ENCODE data around the gene SPAG4. TPM values are rescaled to one million over a fixed set of nuclear protein-coding genes. Genes with fewer than 3 reads are reported as not detected.
A peak's percentile ranks its signal among the peaks of the same experiment; 100 is the strongest.

Gene SPAG4
- total RNA-seq, 2 experiments from 2014 or later = 6.5 to 6.9 TPM

DNA sequence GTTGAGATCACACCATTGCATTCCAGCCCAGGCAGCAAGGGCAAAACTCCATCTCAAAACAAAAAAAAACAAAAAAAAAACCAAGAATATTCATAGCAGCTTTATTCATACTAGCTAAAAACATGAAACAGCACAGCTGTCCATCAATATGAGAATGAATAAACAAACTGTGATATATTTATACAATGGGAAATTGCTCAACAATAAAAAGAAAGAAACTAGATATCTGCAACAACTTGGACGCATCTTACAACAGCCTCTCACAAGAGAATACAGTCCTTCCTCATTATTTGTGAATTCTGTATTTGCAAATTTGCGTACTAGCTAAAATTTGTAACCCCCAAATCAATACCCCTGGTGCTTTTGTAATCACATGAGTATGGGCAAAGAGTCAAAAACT lies 28.2 kb upstream of the SPAG4 start:
- H3K27ac Mint-ChIP-seq = no peak overlapping the region
- ChIA-PET CTCF (interaction anchor here (0.7 kb wide), 2 partner anchors 36 to 214 kb away, joined by 3 read pairs; no protein-coding TSS in a partner anchor), POLR2A (no interaction called here)
- H3K27me3 Mint-ChIP-seq = peaks cover 2% of the 10 kb centered on the region
- no peaks in the 10 kb centered on the region for H3K4me1 Mint-ChIP-seq
- no peaks in the 10 kb centered on the region for H3K36me3 Mint-ChIP-seq (ENCODE audit: low read depth)
- no peaks in the 10 kb centered on the region for H3K9me3 Mint-ChIP-seq
- H3K4me3 Mint-ChIP-seq = no peak overlapping the region
- no peak for DNase-seq

DNA sequence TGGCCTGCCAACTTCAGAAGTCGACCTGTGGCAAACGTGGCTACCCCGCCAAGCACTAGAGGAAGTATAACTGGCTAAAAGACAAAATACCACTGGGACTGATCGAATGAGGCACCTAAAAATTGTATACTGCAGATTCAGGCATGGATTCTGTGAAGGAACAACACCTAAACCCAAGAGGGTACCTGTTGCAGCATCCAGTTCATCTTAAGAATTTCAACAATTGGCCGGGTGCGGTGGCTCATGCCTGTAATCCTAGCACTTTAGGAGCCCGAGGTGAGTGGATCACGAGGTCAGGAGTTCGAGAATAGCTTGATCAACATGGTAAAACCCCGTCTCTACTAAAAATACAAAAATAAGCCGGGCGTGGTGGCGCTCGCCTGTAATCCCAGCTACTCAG lies 27.2 kb upstream of the SPAG4 start:
- CTCF ChIA-PET = interaction anchor here (1.1 kb wide), 1 partner anchor 13 kb away, joined by 3 read pairs; no protein-coding TSS in a partner anchor
- Mint-ChIP-seq H3K36me3 (ENCODE audit: low read depth) (no peaks in the 10 kb centered on the region), H3K9me3 (no peaks in the 10 kb centered on the region), H3K27me3 (peaks cover 2% of the 10 kb centered on the region), H3K4me1 (no peaks in the 10 kb centered on the region), H3K4me3 (no peak overlapping the region), H3K27ac (no peak overlapping the region)
- DNase-seq = no peak
- POLR2A ChIA-PET = no interaction called here

DNA sequence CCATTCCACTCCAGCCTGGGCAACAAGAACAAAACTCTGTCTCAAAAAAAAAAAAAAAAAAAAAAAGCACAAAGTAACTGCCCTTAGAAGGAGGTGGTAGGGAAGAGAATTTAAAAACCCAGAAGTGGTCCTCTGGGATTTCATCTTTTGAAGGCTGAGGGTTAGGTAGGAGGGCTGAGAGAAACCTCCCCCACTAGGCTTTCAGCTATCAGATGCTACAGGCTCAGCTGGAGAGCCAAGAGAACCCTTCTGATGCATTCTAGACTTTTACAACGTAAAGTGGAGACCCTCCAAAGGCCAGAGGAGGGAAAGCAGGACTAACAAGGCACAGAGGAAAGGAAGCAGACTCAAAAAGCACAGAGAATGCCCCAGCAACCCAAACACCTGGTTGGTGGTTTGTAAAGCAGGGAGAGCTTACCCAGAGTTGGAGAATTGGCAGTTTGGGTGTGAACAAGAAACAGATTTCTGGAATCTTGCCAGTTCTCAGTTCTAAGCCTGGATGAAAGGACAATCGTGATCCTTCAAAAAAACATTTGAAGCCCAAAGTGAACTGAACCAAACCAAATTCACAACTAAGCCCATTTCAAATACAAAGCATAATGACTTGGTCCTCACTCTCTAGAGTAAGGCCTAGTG lies 23.2 kb upstream of the SPAG4 start:
- POLR2A ChIA-PET = interaction anchor here (0.7 kb wide), 1 partner anchor 925 kb away, joined by 3 read pairs; no protein-coding TSS in a partner anchor

DNA sequence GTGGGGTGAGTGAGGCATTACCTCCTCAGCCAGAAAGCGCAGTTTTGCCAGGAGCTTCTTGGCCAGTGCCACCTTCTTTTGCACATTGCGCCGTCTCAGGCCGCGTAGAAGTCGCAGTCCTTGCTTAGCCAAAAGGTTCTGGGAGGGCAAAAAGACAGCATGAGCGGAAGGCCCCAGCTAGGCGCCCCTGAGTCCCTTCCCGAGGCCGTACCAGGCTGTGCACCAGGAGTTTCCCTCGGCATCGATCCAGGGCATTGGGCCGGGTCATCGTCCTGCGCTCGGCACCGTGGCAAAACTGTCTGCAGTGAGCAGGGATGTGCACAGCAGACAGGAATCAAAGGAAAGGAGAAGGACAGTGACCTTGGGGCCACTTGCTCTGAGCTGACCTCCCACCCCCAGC lies 20.2 kb upstream of the SPAG4 start:
- Mint-ChIP-seq H3K4me1 (no peaks in the 10 kb centered on the region), H3K36me3 (ENCODE audit: low read depth) (no peaks in the 10 kb centered on the region), H3K27ac (no peak overlapping the region), H3K4me3 (no peak overlapping the region), H3K9me3 (no peaks in the 10 kb centered on the region), H3K27me3 (peaks cover 40% of the 10 kb centered on the region)
- ChIA-PET CTCF (interaction anchor here (0.7 kb wide), 1 partner anchor 372 kb away, joined by 3 read pairs; no protein-coding TSS in a partner anchor), POLR2A (interaction anchor here (1.9 kb wide), 1 partner anchor 20 kb away, joined by 6 read pairs; the partner anchor contains the start of gene SPAG4)
- no peak for DNase-seq

More for the DNA sequence above, 23.2 kb upstream of the SPAG4 start:
- H3K27ac Mint-ChIP-seq = no peak overlapping the region
- H3K4me3 Mint-ChIP-seq = no peak overlapping the region
- DNase-seq = no peak
- H3K36me3 Mint-ChIP-seq (ENCODE audit: low read depth) = no peaks in the 10 kb centered on the region
- H3K27me3 Mint-ChIP-seq = peaks cover 15% of the 10 kb centered on the region
- no peaks in the 10 kb centered on the region for H3K9me3 Mint-ChIP-seq
- no peaks in the 10 kb centered on the region for H3K4me1 Mint-ChIP-seq
- CTCF ChIA-PET = interaction anchor here (0.7 kb wide), 1 partner anchor 22 kb away, joined by 3 read pairs; no protein-coding TSS in a partner anchor

DNA sequence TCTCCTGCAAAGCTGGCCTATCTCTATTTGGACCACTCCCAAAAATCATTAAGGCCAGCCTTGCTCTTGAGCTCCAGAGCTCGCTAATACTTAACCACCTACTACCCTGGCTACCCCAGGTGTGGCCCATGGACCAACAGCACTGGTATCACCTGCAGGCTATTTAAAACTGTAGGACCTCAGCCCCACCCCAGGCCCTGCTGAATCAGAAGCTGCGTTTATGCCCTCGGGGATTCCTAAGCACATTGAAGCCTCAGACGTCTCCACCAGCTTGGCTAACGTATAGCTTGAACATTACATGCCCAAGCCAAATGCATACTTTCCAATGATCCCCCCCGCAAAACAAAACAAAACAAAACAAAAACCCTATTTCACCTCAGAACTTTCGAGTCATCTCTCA lies 19.7 kb upstream of the SPAG4 start:
- Mint-ChIP-seq H3K27me3 (peaks cover 44% of the 10 kb centered on the region), H3K27ac (no peak overlapping the region), H3K4me3 (no peak overlapping the region), H3K9me3 (no peaks in the 10 kb centered on the region), H3K4me1 (peaks cover 2% of the 10 kb centered on the region), H3K36me3 (ENCODE audit: low read depth) (no peaks in the 10 kb centered on the region)
- ChIA-PET POLR2A (interaction anchor here (1.9 kb wide), 1 partner anchor 19 kb away, joined by 6 read pairs; the partner anchor contains the start of gene SPAG4), CTCF (interaction anchor here (0.7 kb wide), 1 partner anchor 372 kb away, joined by 3 read pairs; no protein-coding TSS in a partner anchor)
- no peak for DNase-seq

DNA sequence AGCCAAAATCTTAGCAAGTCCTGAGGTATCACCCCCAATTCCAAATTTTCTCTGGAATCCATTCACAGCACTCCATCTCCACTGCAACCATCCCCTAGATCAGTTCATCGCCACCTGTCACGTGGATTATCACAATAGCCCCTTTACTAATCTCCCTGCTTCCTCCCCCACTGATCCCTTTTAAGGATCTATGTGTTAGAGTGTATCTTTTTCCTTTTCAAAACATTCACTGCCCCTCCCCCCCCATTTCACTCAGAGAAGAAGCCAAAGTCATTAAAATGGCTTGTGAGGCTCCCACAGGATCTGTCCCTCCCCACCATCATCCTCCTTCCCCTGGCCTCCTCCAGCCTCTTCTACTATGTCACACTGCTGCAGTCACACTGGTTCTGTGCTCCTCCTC lies 18.4 kb upstream of the SPAG4 start:
- POLR2A ChIA-PET = interaction anchor here (1.9 kb wide), 1 partner anchor 18 kb away, joined by 6 read pairs; the partner anchor contains the start of gene SPAG4
- no peak overlapping the region for H3K4me3 Mint-ChIP-seq
- CTCF ChIA-PET = interaction anchor here (0.6 kb wide), 1 partner anchor 532 kb away, joined by 4 read pairs; no protein-coding TSS in a partner anchor
- H3K4me1 Mint-ChIP-seq = peaks cover 8% of the 10 kb centered on the region
- no peak for DNase-seq
- H3K27me3 Mint-ChIP-seq = peaks cover 53% of the 10 kb centered on the region
- no peaks in the 10 kb centered on the region for H3K9me3 Mint-ChIP-seq
- H3K36me3 Mint-ChIP-seq (ENCODE audit: low read depth) = no peaks in the 10 kb centered on the region
- no peak overlapping the region for H3K27ac Mint-ChIP-seq

DNA sequence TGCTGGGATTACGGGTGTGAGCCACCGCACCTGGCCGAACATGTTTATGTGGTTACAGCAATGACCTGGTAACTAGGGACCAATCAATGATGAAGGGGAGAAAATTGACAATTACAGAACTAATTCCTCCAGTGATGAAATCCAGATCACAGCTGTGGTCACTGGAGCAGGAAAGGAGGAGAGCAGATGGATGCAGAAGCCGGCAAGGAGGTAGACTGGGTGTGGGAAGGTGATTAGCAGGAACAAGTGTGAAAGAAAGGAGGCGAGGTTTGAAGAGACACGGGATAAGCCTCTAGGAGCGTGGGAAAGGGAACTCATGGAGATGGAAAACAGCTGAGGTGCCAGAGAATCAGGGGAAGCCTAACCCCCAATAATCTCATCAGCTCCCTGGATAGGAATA lies 17.2 kb upstream of the SPAG4 start:
- Mint-ChIP-seq H3K9me3 (no peaks in the 10 kb centered on the region), H3K4me3 (no peak overlapping the region), H3K4me1 (peaks cover 8% of the 10 kb centered on the region), H3K27me3 (peaks cover 59% of the 10 kb centered on the region), H3K36me3 (ENCODE audit: low read depth) (no peaks in the 10 kb centered on the region), H3K27ac (no peak overlapping the region)
- ChIA-PET POLR2A (no interaction called here), CTCF (interaction anchor here (1.1 kb wide), 1 partner anchor 352 kb away, joined by 3 read pairs; no protein-coding TSS in a partner anchor)
- no peak for DNase-seq

DNA sequence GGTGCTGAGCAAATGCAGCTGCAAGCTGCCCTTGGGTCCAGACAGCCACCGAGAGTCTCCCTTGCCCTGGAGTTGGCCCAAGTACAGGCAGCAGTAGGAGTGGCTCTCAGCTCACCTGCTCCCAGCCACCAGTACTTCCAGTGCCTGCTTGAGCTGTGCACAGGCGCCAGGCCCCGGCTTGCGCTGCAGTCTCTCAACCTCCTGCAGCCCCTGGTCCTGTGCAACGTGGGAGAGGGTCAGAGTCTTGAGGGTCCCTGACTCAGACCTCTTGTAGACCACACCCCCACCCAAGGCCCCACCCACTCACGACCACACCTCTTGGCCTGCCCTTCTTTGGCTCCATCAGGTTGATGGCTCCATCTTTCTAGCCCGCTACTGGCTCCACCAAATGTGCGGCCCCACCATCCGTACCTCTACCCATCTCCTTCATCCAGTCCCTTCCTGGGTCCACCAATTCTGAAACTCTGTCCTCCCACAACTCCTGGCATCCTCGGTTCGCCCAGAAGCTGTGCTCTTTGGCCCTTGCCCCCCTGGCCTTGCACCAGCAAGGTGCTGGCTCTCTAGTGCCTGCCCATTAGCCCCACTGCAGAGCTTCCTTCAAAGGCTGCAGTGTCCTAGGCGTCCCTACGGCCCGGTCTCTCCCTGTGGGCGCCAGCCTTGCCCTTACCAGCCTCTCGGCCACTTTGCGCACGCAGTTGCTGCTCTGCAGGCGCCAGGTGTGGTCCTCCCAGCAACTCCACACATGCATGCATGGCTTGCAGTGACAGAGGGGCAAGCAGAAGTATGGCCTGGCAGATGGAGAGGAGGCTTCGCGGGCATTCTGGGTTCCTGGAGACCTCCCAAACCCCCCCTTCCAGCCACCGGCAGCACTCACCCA lies 16.5 kb upstream of the SPAG4 start:
- ChIA-PET CTCF (interaction anchor here (1.1 kb wide), 1 partner anchor 351 kb away, joined by 3 read pairs; no protein-coding TSS in a partner anchor), POLR2A (no interaction called here)
- peaks cover 8% of the 10 kb centered on the region for H3K4me1 Mint-ChIP-seq
- no peaks in the 10 kb centered on the region for H3K9me3 Mint-ChIP-seq
- H3K4me3 Mint-ChIP-seq = no peak overlapping the region
- no peaks in the 10 kb centered on the region for H3K36me3 Mint-ChIP-seq (ENCODE audit: low read depth)
- DNase-seq = no peak
- H3K27me3 Mint-ChIP-seq = peaks cover 60% of the 10 kb centered on the region
- H3K27ac Mint-ChIP-seq = no peak overlapping the region

DNA sequence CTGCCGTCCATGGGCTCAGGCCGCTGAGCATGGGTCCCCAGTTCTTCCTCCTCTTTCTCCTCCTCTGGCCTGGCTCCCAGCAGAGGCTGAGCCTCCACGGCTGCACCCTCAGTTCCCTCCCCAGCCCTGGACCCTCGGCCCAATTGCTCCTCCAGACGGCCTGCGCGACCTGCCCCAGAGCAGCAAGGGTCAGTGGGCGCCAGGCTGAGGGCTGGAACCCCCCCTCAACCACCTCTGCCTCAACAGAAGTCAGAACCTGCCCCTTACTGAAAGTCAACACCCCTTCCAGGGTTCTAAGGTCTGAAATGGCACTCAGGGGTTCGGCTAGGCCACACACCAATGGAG lies 15.9 kb upstream of the SPAG4 start:
- POLR2A ChIA-PET = interaction anchor here (3.7 kb wide), 1 partner anchor 64 kb away, joined by 11 read pairs; no protein-coding TSS in a partner anchor
- peaks cover 8% of the 10 kb centered on the region for H3K4me1 Mint-ChIP-seq
- H3K4me3 Mint-ChIP-seq = no peak overlapping the region
- no peaks in the 10 kb centered on the region for H3K9me3 Mint-ChIP-seq
- H3K27ac Mint-ChIP-seq = no peak overlapping the region
- H3K36me3 Mint-ChIP-seq (ENCODE audit: low read depth) = no peaks in the 10 kb centered on the region
- DNase-seq = no peak
- CTCF ChIA-PET = interaction anchor here (3.9 kb wide), 1 partner anchor 16 kb away, joined by 23 read pairs; the partner anchor contains the start of gene SPAG4
- H3K27me3 Mint-ChIP-seq = peaks cover 57% of the 10 kb centered on the region

DNA sequence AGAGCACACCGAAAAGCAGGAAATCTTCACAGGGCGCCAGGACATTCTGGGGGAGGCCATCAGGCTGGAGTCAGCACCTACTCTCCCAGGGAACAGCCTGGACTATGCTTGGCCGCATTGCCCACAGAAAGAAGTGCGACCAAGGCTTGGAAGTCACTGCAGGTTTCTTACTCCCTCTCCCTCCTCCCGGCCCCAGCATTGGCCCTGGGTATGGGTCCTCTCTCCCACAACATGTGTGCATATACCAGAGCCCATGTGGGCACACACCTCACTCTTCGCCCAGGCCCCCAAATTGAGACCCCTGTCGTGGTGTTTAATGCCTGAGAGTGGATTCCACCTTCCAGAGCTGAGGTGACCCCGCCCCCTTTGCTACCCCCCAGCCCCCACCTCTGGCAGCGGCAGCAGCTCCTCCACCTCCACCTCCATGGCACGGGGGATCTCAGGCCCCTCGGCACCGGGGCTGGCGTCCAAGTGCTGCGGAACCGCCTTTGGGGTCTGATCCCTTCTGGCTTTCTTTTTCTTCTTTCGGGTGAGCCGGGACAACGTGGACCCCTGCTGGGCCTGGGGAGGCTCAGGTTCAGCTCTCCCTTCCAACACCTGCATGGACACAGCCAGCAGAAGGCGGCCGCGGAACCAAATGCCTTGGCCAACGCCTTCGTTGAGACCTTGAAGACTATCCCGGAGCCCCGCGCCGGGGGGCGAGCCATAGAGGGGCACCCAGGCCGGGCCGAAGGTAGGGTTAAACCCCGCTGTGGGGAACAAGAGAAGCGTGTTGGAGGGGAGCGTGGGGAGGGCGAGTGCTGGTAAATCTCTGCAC lies 15.2 kb upstream of the SPAG4 start:
- no peaks in the 10 kb centered on the region for H3K36me3 Mint-ChIP-seq (ENCODE audit: low read depth)
- no peaks in the 10 kb centered on the region for H3K9me3 Mint-ChIP-seq
- peaks cover 8% of the 10 kb centered on the region for H3K4me1 Mint-ChIP-seq
- POLR2A ChIA-PET = interaction anchor here (0.7 to 3.7 kb wide), 5 partner anchors 15 to 142 kb away, joined by 3 to 11 read pairs (median 6); partner anchors contain the start of genes RBM39 and SPAG4
- DNase-seq = no peak
- CTCF ChIA-PET = interaction anchor here (1.0 to 3.9 kb wide), 12 partner anchors 11 to 354 kb away, joined by 3 to 23 read pairs (median 4); partner anchors contain the start of genes SCAND1 and SPAG4
- peaks cover 57% of the 10 kb centered on the region for H3K27me3 Mint-ChIP-seq
- no peak overlapping the region for H3K4me3 Mint-ChIP-seq
- no peak overlapping the region for H3K27ac Mint-ChIP-seq

DNA sequence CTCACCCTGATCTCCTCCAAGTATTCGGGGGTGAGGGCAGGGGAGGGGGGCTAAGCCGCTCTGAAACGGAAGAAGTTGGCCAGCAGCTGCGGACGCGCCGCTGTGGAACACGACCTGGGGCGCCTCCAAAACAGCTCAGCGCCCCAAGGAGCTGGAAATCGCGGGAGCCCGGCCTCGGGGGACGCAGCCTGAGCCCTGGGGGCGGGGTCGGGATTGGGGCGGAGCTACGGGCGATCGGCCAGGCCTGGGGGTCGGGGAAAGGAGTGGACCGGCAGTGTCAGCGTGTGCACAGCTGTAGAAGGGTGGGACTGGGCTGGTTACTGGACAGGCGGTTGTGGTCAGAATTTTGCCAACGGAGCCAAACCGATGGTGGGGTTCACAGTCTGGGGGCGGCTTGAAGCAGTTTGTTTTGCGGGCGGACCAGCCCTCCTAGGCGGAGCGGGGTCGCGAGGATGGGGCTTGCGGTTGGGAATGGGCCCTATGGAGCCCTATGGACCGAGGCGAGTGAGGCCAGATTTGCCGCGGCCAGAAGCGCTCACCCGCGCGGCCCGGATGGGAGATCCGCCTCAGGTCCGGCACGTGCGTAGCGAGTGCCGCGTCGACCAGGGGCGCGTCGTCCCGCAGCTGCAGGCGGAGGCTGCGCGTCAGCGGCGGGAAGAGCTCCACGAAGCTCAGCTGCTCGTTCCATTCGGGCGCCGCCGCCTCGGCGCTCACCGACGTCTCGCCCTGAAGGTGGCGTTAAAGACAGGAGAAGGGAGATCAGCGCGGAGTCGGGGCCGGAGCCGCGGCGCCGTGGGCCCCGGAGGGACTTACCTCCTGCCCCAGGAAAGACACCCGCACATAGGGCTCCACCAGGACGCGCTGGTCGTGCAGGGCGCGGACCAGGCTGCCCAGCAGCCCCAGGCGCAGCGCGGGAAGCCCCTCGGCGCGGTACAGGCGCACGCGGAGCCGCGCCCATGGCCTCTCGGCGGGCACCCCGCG lies 14.3 kb upstream of the SPAG4 start:
- no peaks in the 10 kb centered on the region for H3K9me3 Mint-ChIP-seq
- no peak overlapping the region for H3K27ac Mint-ChIP-seq
- peaks cover 57% of the 10 kb centered on the region for H3K27me3 Mint-ChIP-seq
- peak; percentile 82 for DNase-seq
- POLR2A ChIA-PET = interaction anchor here (0.7 to 3.7 kb wide), 6 partner anchors 14 to 141 kb away, joined by 3 to 11 read pairs (median 5); partner anchors contain the start of genes RBM39 and SPAG4
- H3K36me3 Mint-ChIP-seq (ENCODE audit: low read depth) = no peaks in the 10 kb centered on the region
- CTCF ChIA-PET = interaction anchor here (0.5 to 3.9 kb wide), 21 partner anchors 10 to 392 kb away, joined by 3 to 23 read pairs (median 5); partner anchors contain the start of genes NFS1, ROMO1, SCAND1 and SPAG4
- peaks cover 8% of the 10 kb centered on the region for H3K4me1 Mint-ChIP-seq
- peak overlapping the region; percentile 60 for H3K4me3 Mint-ChIP-seq

Data from activated CD4-positive, alpha-beta memory T cell treated with anti-CD3 and anti-CD28 coated beads, Interleukin-2, amount 10 ng/mL, durations not matched to agents 7 days and 5 days (primary cell).